Measurements from ENCODE around the gene PAXX.

DNA sequence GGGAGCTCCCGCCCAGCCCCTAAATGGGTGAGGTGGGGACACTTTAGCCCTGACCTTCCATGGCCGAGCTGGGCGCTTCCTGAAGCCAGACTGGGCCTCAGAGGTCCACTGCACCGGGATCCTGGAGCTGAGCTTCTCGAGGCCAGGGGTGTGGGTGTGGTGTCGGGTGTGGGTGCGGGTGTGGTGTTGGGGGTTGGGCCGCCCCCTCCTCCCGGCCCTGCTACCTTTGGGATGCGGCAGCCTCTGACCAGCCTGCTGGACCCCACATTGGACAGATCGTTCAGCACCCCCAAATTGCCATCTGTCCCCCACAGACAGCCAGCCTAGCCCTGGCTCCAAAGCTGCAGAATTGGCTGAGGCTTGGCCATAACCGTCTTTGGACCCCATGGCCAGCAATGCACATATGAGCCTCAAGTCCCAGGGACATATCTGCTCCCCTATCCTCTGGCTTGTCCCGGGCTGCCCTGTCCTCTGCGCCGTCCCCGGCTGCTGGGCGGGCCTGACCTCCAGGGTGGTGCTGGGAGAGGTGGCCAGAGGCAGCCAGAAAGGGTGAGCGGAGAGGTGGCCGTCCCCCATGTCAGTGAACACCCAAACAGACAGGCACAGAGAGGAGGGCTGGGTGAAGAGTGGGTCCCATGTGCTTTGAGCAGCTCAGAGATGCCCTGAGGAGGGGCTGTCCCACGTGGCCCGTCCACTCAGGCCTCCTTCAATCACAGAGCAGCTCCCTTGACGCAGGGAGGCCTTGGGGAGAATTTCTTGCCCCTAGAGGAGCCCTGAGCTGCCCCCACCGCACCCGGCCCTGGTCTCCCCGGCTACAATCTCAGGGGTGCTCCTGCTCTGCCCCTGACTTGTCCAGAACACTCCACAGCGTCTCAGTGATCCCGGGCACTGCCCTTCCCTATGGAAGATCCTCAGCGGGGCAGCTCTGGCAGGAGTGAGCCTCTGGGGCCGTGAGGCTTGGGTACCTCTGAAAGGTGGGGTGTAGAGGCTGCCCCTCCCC is 18.3 kb upstream of the PAXX start:
- TF ChIP-seq, protein P1, sequence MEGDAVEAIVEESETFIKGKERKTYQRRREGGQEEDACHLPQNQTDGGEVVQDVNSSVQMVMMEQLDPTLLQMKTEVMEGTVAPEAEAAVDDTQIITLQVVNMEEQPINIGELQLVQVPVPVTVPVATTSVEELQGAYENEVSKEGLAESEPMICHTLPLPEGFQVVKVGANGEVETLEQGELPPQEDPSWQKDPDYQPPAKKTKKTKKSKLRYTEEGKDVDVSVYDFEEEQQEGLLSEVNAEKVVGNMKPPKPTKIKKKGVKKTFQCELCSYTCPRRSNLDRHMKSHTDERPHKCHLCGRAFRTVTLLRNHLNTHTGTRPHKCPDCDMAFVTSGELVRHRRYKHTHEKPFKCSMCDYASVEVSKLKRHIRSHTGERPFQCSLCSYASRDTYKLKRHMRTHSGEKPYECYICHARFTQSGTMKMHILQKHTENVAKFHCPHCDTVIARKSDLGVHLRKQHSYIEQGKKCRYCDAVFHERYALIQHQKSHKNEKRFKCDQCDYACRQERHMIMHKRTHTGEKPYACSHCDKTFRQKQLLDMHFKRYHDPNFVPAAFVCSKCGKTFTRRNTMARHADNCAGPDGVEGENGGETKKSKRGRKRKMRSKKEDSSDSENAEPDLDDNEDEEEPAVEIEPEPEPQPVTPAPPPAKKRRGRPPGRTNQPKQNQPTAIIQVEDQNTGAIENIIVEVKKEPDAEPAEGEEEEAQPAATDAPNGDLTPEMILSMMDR (IDR thresholded peaks at IDR 0.05), result no peak
- TF ChIP-seq NFYB (CRISPR knock-in tag; conservative IDR thresholded peaks at IDR 0.05; ENCODE audit: low read depth), result no peak
- TF ChIP-seq KAT7 (CRISPR knock-in tag; IDR thresholded peaks at IDR 0.05; ENCODE audit: borderline replicate concordance), result no peak
- no peak for TF ChIP-seq TEAD4 (CRISPR knock-in tag; IDR thresholded peaks at IDR 0.05)
- TF ChIP-seq CREB1 (CRISPR knock-in tag; IDR thresholded peaks at IDR 0.05), result no peak
- no peak for TF ChIP-seq TCF7 (CRISPR knock-in tag; IDR thresholded peaks at IDR 0.05; ENCODE audit: low read depth)
- no peak for TF ChIP-seq HMGA2 (CRISPR knock-in tag; IDR thresholded peaks at IDR 0.05)
- no peak for TF ChIP-seq FOXP1 (CRISPR knock-in tag; IDR thresholded peaks at IDR 0.05; ENCODE audit: borderline replicate concordance)
- no peak for TF ChIP-seq FOXJ3 (CRISPR knock-in tag; IDR thresholded peaks at IDR 0.05; ENCODE audit: borderline replicate concordance)

Data from WTC11 (cell line).